Ascending aorta (tissue), 2 donors: ENCODE measurements around the gene SCIN. TPM values are rescaled to one million over a fixed set of nuclear protein-coding genes. Genes with fewer than 3 reads are reported as not detected.
"Not testable (repeated sequence)": the region's sequence is repeated elsewhere in the genome, so short reads cannot be mapped to it uniquely, and the experiment has no call there.

Experiments used
- DNase-seq, 2 donors: peaks; one replicate each; pipeline ENCODE4 v3.0.0-alpha.2; 2019; ENCODE audit warnings: low spot score in 2 of 2
- H3K27ac ChIP-seq, 2 donors: fragments of 200-600 bp; sonication (generic); one replicate each; pipeline ENCODE4 v1.5.1; 2016 to 2017; ENCODE audit warnings: mild to moderate bottlenecking in 1 of 2
- H3K27me3 ChIP-seq: fragments of 200-600 bp; sonication (generic); one replicate; pipeline ENCODE4 v1.5.1; 2017
- H3K36me3 ChIP-seq, 2 donors: fragments of 200-600 bp; sonication (generic); one replicate each; pipeline ENCODE4 v1.5.1; 2016
- H3K4me1 ChIP-seq, 2 donors: fragments of 200-600 bp; sonication (generic); one replicate each; pipeline ENCODE4 v1.5.1; 2016 to 2017; ENCODE audit warnings: mild to moderate bottlenecking in 1 of 2
- H3K4me3 ChIP-seq, 2 donors: fragments of 200-600 bp; sonication (generic); one replicate each; pipeline ENCODE4 v1.5.1; 2016 to 2017; ENCODE audit warnings: mild to moderate bottlenecking in 1 of 2
- H3K9me3 ChIP-seq, 2 donors: fragments of 200-600 bp; sonication (generic); one replicate each; pipeline ENCODE4 v1.5.1; 2016
- CTCF ChIP-seq, 3 experiments: fragments of 200-600 bp in 2 of 3; fragments of 450-650 bp in 1 of 3; sonication (generic) in 2 of 3; IDR thresholded peaks; one replicate each; pipeline ENCODE4 v1.5.1; 2016 to 2019; ENCODE audit warnings: antibody characterized with exemption in 3 of 3, mild to moderate bottlenecking in 1 of 3, moderate library complexity in 1 of 3
- intact Hi-C: fragments of 100-400 bp; cut with DNase I; formaldehyde crosslinking; loops from one replicate; pipeline ENCODE4 v1.15.1; 2023
- total RNA-seq: library from RNA; depleted of rRNA; stranded (reverse); fragments of >200 nt; gene quantifications from one replicate; pipeline ENCODE4 v1.1.0, GENCODE V29; 2016

Gene SCIN
- total RNA-seq, 1 donor from 2014 or later, result not detected

GRCh38 chr7:12552876-12553275 is 17.6 kb upstream of the SCIN start:
- TF ChIP-seq CTCF (IDR thresholded peaks at IDR 0.05), result no peak
- Histone ChIP-seq H3K4me3 (no peak overlapping the region), H3K27ac (no peak overlapping the region), H3K27me3 (no peaks in the 10 kb centered on the region), H3K36me3 (no peaks in the 10 kb centered on the region), H3K4me1 (no peaks in the 10 kb centered on the region), H3K9me3 (no peaks in the 10 kb centered on the region)
- intact Hi-C loops, result no loop called here
- no peak for DNase-seq

- intact Hi-C loops, result no loop called here
- no peak for TF ChIP-seq CTCF (IDR thresholded peaks at IDR 0.05)
Measured at GRCh38 chr7:12553416-12553815, 17.1 kb upstream of the SCIN start.

DNA sequence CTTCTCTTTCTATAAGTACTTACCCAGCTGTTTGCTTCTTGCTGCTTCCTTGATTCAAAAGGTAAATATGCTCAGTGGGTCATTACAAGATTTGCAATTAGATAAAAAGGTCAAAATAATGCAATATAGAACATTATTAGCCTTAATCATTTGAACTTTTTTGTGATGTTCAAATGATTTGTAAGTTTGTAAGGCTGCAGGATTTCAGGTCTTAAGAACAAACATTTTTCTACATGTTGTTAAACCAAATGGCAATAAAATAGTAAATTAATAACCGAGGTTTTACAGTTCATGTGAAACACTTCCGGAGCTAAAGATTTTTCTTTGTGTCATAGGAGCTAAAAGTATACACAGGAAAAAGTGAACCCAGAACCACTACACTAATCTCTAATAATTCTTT is 16.2 kb upstream of the SCIN start:
- Histone ChIP-seq H3K27ac (no peak overlapping the region), H3K4me3 (no peak overlapping the region), H3K36me3 (no peaks in the 10 kb centered on the region), H3K4me1 (no peaks in the 10 kb centered on the region), H3K27me3 (no peaks in the 10 kb centered on the region), H3K9me3 (no peaks in the 10 kb centered on the region)
- intact Hi-C loops, result no loop called here
- DNase-seq, result no peak
- TF ChIP-seq CTCF (IDR thresholded peaks at IDR 0.05), result no peak

More at GRCh38 chr7:12553416-12553815, 17.1 kb upstream of the SCIN start:
- H3K4me3 ChIP-seq, result no peak overlapping the region
- no peaks in the 10 kb centered on the region for H3K9me3 ChIP-seq
- no peaks in the 10 kb centered on the region for H3K36me3 ChIP-seq
- H3K27ac ChIP-seq, result no peak overlapping the region
- no peaks in the 10 kb centered on the region for H3K4me1 ChIP-seq
- H3K27me3 ChIP-seq, result no peaks in the 10 kb centered on the region
- DNase-seq, result no peak

DNA sequence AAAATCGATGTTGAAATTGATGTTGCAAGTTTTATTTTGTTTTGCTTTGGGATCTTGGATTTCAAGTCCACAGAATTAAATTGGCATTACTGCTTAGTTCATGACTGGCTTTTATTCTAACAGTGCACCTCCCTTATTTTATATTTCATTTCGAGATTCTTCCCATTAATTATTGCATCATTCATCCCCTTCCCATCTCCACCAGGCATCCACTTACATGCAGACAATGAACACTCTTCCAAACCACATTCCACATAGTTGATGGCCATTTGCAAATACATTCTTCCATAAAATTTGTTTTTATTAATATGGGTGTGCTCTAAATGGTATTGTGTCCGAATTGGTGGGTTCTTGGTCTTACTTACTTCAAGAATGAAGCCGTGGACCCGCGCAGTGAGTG is 15.6 kb upstream of the SCIN start:
- TF ChIP-seq CTCF (IDR thresholded peaks at IDR 0.05), result no peak
- no peaks in the 10 kb centered on the region for H3K9me3 ChIP-seq
- no peaks in the 10 kb centered on the region for H3K36me3 ChIP-seq
- H3K27ac ChIP-seq, result no peak overlapping the region
- no peak for DNase-seq
- no peaks in the 10 kb centered on the region for H3K27me3 ChIP-seq
- intact Hi-C loops, result no loop called here
- no peak overlapping the region for H3K4me3 ChIP-seq
- H3K4me1 ChIP-seq, result no peaks in the 10 kb centered on the region

GRCh38 chr7:12555695-12556094 is 14.8 kb upstream of the SCIN start:
- H3K36me3 ChIP-seq, DNase-seq, H3K27ac ChIP-seq, intact Hi-C loops, H3K27me3 ChIP-seq, H3K4me3 ChIP-seq, H3K4me1 ChIP-seq, H3K9me3 ChIP-seq: not testable (repeated sequence)

GRCh38 chr7:12556139-12556792 is 14.3 kb upstream of the SCIN start:
- H3K4me1 ChIP-seq, H3K36me3 ChIP-seq, H3K4me3 ChIP-seq, H3K9me3 ChIP-seq, H3K27me3 ChIP-seq, H3K27ac ChIP-seq, DNase-seq, intact Hi-C loops: not testable (repeated sequence)

DNA sequence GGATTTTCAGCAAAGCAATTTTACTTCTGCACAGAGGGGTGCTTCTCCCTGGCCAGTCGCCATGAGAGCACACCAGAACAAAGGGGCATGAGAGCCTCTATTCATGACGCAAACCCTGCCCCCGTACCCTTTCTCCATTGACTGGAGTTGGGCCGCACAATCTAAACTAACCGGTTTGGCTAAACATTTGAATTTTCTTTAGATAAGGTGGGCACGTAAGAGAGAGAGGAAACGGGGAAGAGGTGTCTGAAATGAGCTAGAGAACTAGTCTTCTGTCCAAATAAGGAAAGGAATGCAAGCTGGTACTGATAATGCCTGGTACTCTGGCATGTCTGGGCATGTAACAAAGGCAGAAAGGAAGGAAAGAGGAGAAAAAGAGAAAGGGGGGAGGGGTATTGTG is 13.2 kb upstream of the SCIN start:
- no peaks in the 10 kb centered on the region for H3K9me3 ChIP-seq
- H3K27ac ChIP-seq, result no peak overlapping the region
- intact Hi-C loops, result no loop called here
- no peaks in the 10 kb centered on the region for H3K27me3 ChIP-seq
- no peak overlapping the region for H3K4me3 ChIP-seq
- no peak for DNase-seq
- no peak for TF ChIP-seq CTCF (IDR thresholded peaks at IDR 0.05)
- H3K4me1 ChIP-seq, result no peaks in the 10 kb centered on the region
- no peaks in the 10 kb centered on the region for H3K36me3 ChIP-seq
